ENCODE results near the gene JDP2. TPM values are rescaled to one million over a fixed set of nuclear protein-coding genes. Genes with fewer than 3 reads are reported as not detected.

Gene JDP2
- polyA plus RNA-seq, 3 donors = 18.3 to 28.0 (median 26.1) TPM

GRCh38 chr14:75430976-75431375 is 3.2 kb downstream of the JDP2 start:
- no peak for DNase-seq (ENCODE audit: extremely low read depth in 1 of 11, low read depth in 9 of 11, low spot score in 4 of 11)

- DNase-seq (ENCODE audit: extremely low read depth in 1 of 11, low read depth in 9 of 11, low spot score in 4 of 11) = no peak
These were observed 4.0 kb downstream of the JDP2 start for GRCh38 chr14:75431827-75432226.

- no peak for DNase-seq (ENCODE audit: extremely low read depth in 1 of 11, low read depth in 9 of 11, low spot score in 4 of 11)
These were observed 4.6 kb downstream of the JDP2 start for GRCh38 chr14:75432411-75432810.

- DNase-seq (ENCODE audit: extremely low read depth in 1 of 11, low read depth in 9 of 11, low spot score in 4 of 11) = no peak
These were observed 5.8 kb downstream of the JDP2 start for GRCh38 chr14:75433631-75434071.

GRCh38 chr14:75434138-75434889 is 6.5 kb downstream of the JDP2 start:
- no peak for DNase-seq (ENCODE audit: extremely low read depth in 1 of 11, low read depth in 9 of 11, low spot score in 4 of 11)

GRCh38 chr14:75434890-75435248 is 7.0 kb downstream of the JDP2 start:
- DNase-seq (ENCODE audit: extremely low read depth in 1 of 11, low read depth in 9 of 11, low spot score in 4 of 11) = no peak

DNA sequence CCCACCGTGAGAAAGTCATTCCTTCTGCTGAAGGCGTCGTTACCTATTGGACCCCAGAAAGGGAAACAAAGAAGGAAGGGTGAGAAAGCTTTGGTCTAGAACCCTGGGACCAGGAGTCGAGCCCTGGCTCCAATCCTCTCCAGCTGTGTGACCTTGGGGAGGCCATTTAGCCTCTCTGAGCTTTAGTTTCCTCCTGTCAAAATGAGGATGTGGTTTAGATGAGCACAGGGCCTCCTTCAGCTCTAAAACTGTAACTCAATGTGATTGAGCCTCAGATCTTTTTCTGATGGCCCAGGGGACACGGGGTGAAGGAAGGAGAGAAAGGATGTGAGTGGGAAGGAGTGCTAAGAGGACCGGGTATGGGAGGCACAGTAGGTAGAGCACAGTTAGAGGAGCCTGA is 7.7 kb downstream of the JDP2 start:
- no peak for DNase-seq (ENCODE audit: extremely low read depth in 1 of 11, low read depth in 9 of 11, low spot score in 4 of 11)

DNA sequence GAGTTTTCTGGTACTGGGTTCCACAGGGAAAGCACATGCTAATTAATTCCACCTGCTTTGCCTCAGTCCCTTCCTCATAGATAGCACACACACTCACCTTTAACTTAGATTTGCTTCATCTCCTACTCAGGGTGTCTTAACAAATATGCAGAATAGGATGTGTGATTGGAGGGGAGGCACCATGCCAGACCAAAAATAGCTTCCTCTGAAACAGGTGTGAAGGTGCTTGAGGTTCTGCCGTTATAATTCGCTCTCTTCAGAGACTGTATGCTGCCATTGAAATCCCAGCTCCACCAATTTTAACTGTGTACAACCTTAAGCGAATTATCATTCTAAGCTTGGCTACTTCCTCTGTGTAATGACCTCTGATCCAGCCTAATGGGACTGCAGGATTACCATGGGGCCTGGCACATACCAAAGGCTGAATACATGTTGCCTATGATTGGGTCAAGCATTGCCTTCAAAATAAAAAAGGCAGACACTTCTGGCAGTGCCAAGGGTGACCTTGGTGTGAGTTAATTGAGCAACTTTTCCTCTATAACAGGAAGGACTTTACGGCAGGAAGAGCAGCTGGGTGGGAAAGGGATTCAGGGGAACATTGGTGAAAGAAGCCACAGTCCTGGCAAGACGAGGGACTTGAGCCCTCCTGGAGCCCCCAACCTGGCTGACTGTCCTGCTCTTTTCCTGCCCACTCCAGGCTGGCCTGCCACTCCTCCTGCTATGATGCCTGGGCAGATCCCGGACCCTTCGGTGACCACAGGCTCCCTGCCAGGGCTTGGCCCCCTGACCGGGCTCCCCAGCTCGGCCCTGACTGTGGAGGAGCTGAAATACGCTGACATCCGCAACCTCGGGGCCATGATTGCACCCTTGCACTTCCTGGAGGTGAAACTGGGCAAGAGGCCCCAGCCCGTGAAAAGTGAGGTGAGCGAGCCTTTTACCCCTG is 9.7 kb downstream of the JDP2 start:
- no peak for DNase-seq (ENCODE audit: extremely low read depth in 1 of 11, low read depth in 9 of 11, low spot score in 4 of 11)

DNA sequence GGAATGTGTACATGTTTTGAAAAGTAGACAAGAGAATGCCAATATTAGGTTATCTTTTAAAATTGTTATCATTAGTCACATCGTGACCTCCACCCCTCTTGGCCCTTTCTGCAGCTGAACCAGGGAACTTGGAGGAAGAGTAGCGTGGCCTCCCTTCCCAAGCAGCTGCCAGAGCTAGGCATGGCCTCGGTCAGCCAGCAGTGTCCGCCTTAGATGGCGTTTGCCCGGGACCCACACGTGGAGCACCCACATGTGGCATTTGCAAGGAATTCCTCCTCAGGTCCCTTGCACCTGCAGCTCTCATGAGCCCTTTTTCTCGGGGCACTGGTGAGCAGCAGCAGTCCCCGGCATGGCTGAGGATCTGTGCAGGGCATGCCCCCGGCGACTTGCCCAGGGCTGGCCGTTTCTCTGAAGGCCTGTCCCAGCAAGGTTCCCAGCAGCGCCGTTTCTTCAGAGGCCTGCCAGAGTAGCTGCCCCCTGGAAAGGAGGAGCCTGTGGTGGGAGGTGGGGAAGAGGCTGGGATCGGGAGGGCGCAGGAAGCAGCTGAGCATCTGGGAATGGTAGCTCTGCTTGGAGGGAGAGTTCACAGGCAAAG is 10.8 kb downstream of the JDP2 start:
- no peak for DNase-seq (ENCODE audit: extremely low read depth in 1 of 11, low read depth in 9 of 11, low spot score in 4 of 11)

DNA sequence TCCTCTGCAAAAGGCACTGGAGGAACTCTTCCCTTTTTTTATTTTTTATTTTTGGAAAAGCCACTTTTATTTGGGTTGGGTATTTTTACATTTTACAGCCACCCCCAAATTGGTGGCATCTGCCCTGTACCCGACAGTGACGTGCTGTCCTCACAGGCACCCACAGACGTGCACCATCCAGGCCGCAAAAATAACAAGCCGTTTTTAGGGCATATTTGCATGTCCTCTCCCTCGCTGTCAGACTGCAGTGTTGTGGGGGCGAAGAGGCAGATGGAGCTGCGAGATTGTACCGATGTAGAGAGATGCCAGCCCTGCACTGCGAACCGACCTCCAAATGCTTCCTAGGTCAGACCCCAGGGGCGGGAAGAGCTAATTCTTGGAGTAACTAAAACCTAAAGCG is 12.2 kb downstream of the JDP2 start:
- no peak for DNase-seq (ENCODE audit: extremely low read depth in 1 of 11, low read depth in 9 of 11, low spot score in 4 of 11)

DNA sequence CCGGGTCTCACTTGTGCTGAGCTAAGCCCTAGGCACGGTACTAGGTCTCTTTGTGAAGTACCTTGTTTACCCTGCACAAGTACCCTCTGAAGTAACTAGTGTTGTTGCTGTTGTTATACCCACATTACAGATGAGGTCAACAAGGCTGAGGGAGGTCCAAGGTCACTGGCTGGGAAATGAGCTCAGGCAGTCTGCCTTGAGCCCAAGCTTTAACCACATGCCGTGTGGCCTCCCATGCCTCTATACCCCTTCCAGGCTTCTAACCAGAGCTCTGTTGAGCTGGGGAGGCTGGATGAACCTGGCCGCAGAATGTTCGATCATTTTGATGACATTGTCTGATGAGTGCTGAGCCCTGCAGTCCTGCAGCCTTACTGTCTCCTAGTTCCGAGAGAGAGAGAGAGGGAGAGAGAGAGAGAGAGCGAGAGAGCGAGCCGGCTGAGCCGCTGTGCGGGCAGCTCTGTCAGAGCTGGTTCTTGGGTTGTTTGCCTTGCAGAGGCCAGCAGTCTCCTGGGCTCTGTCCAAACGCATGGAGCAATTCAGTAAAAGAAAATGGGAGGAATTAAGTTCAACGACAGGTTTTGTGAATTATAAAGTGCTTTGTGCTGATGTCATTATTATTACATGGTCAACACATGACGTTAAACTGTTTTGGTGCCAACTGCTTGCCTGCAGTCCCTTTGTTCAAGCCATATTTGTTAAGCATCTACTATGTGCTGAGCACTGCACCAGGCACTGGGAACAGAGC is 13.1 kb downstream of the JDP2 start:
- DNase-seq (ENCODE audit: extremely low read depth in 1 of 11, low read depth in 9 of 11, low spot score in 4 of 11) = no peak

GRCh38 chr14:75441728-75442127 is 13.9 kb downstream of the JDP2 start:
- no peak for DNase-seq (ENCODE audit: extremely low read depth in 1 of 11, low read depth in 9 of 11, low spot score in 4 of 11)

- no peak for DNase-seq (ENCODE audit: extremely low read depth in 1 of 11, low read depth in 9 of 11, low spot score in 4 of 11)
These were observed 14.3 kb downstream of the JDP2 start for GRCh38 chr14:75442166-75442565.

DNA sequence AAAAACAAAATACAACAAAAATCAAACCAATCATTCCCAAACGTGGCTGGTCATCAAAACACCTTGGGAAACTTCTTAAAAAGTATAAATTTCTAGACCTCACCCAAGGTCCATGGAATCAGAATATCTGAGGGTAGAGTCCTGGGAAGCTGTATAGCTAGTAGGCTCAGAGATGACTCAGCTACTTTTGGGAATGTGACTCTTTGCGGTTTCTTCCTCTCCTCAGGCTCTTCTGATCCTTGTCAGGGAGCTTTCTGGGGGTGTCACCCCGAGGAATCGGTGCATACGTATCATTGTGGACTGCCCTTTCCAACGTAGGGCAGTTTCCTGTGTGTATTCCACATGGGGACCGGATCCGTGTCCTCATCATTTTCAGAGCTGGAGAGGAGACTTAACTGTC is 14.8 kb downstream of the JDP2 start:
- no peak for DNase-seq (ENCODE audit: extremely low read depth in 1 of 11, low read depth in 9 of 11, low spot score in 4 of 11)

- no peak for DNase-seq (ENCODE audit: extremely low read depth in 1 of 11, low read depth in 9 of 11, low spot score in 4 of 11)
These were observed 15.6 kb downstream of the JDP2 start for GRCh38 chr14:75443203-75443969.

DNA sequence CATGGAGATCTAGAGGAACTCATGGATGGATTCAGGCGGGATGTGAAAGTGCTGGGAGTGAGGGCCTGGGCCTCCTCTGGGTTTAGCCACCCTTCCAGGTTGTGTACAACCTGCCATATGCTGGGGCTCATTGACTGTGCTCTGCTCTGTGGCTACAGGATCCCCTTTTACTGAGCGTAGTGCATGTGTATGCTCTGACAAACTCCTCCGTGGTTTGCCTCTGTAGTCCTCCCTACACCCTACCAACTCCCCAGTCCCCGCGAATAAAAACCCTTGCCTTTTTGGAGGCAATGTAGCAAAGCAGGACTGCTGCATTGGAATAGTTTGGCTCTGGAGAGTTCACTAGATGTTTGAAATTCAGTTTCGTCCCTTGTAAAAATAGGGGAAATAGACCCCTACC is 17.4 kb downstream of the JDP2 start:
- no peak for DNase-seq (ENCODE audit: extremely low read depth in 1 of 11, low read depth in 9 of 11, low spot score in 4 of 11)

GRCh38 chr14:75445963-75446362 is 18.1 kb downstream of the JDP2 start:
- no peak for DNase-seq (ENCODE audit: extremely low read depth in 1 of 11, low read depth in 9 of 11, low spot score in 4 of 11)

DNA sequence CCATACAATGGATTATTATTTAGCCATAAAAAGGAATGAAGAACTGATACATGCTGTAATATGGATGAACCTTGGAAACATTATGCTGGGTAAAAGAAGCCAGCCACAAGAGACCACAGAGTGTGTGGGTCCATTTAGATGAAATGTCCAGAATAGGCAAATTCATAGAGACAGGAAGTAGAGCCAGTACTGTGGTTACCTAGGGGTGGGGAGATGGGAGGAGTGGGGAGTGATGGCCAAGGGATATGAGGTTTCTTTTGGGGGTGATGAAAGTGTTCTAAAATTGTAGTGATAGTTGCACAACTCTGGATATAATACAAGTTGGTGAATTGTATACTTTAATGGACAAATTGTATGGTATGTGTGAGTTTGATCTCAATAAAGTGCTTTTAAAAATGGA is 18.6 kb downstream of the JDP2 start:
- DNase-seq (ENCODE audit: extremely low read depth in 1 of 11, low read depth in 9 of 11, low spot score in 4 of 11) = no peak

GRCh38 chr14:75448209-75448608 is 20.4 kb downstream of the JDP2 start:
- DNase-seq (ENCODE audit: extremely low read depth in 1 of 11, low read depth in 9 of 11, low spot score in 4 of 11) = no peak

All from renal cortex interstitium (tissue), 11 donors.